ENCODE data around the gene ABHD17A.

ABHD17A gene

DNA sequence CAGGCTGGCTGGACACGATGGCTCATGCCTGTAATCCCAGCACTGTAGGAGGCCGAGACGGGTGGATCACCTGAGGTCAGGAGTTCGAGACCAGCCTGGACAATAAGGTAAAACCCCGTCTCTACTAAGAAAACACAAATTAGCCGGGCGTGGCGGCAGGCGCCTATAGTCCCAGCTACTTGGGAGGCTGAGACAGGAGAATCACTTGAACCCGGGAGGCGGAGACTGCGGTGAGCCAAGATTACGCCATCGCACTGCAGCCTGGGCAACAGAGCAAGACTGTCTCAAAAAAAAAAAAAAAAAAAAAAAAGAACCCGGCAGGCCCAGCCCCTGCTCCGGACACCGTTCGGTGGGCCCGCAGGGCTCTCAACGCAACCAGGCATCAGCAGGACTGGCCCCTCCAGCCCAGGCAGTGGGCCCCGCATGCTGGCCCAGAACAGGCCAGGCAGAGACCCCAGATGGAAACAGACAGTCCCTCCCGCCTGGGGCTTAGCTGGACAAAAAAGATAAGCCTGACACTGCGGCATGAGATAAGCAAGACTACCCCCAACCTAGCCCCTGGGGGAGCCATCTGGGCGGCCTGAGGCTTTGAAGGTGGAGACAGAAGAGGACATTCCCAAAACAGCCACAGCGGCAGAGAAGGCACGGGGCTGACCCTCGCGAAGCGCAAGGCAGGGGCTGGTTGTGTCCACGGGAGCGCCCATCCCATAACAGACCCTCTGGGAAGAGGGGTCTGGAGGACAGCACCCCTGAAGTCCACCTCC lies 48.7 kb downstream of the ABHD17A start:
- no peak for DNase-seq

DNA sequence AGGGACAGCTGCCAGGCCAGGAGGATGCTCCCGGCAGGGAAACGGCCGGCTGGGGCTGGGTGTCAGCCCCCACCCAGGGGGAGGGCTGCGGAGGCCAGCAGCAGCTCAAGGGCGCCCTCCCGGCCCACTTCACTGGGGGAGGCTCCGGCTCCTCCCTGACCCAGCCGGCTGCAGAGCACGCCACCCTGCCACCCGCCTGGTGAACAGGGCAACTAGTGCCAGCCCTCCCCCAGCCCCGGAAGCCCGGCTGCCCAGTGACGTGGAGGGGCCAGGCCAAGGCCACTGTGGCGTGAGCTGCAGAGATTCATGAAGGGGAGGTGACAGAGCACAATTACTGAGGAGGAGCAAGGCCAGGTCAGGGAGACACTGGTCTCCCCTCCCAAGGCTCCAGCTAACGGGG lies 51.8 kb downstream of the ABHD17A start:
- no peak for DNase-seq

DNA sequence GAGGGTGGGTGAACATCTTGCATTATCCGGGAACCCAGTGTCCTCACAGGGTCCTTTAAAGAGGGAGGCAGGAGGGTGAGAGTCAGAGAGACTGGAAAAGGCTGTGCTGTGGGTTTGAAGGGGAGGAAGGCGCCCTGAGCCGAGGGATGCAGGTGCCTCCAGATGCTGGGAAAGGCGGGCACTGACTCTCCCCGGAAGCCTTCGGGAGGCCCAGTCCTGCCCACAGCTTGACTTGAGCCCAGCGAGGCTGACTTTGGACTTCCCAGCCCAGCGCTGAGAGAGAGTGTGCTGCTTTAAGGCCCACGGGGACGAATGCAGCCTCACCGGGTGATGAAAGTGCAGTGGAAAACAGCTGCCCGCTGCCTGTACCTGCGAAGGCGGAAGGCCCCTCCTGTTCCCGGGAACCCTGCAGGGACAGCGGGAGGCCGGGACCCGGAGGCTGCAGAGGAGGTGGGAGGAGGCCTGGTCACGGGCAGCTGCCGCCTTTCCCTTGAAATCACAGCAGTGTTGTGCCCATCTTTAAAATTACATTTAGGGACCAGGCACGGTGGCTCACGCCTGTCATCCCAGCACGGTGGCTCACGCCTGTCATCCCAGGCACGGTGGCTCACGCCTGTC lies 53.1 kb downstream of the ABHD17A start:
- DNase-seq = no peak

DNA sequence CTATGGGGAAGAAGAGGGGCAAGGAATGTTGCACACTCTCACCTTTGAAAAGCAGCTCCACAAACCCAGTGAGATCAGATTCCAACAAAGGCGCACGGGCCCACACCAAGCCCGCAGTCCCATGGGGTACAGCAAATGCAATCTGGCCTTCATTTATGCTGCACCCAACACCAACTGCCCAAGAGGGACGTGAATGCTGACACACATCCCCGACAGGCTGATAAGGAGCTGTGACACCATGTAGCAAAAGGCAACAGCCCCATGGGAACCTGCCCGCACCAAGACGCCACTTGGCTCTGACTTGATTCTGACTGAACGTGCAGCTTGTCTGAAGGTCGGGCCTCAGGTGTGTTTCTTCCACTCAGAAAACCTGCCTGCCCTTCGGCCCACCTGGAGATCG lies 54.3 kb downstream of the ABHD17A start:
- no peak for DNase-seq

DNA sequence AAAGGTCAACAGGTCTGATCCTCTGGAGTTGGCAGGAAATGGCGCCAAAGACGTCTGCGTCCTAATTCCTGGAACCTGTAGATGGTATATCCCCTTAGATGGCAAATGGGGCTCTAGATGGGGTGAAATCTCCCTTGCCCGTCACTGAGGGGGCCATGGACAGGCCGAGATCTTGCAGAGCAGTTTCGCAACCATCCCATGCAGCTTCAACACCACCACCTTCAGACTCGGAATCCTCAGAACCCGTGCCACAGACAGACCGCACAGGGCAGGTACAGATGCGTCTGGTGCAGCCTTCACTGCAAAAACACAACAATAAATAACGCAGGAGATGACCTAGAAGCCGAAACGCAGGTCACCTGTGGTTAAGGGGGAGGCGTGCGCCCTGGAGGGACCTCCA lies 54.7 kb downstream of the ABHD17A start:
- no peak for DNase-seq

DNA sequence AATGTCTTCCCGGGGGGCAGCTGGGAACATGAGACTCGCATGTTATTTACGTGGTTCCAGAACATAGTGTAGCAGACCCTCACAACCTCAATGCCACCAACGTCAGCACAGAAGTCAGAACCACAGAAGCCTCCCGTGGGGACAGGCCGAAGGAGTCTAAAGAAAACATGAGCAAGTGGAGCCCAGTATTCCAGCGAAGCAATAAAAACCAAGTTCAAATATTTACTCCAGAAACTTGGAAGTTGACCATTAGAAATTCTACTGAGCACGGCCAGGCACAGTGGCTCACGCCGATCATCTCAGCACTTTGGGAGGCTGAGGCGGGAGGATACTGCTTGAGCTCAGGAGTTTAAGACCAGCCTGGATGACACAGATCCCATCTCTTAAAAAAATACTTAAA lies 55.3 kb downstream of the ABHD17A start:
- DNase-seq = no peak

DNA sequence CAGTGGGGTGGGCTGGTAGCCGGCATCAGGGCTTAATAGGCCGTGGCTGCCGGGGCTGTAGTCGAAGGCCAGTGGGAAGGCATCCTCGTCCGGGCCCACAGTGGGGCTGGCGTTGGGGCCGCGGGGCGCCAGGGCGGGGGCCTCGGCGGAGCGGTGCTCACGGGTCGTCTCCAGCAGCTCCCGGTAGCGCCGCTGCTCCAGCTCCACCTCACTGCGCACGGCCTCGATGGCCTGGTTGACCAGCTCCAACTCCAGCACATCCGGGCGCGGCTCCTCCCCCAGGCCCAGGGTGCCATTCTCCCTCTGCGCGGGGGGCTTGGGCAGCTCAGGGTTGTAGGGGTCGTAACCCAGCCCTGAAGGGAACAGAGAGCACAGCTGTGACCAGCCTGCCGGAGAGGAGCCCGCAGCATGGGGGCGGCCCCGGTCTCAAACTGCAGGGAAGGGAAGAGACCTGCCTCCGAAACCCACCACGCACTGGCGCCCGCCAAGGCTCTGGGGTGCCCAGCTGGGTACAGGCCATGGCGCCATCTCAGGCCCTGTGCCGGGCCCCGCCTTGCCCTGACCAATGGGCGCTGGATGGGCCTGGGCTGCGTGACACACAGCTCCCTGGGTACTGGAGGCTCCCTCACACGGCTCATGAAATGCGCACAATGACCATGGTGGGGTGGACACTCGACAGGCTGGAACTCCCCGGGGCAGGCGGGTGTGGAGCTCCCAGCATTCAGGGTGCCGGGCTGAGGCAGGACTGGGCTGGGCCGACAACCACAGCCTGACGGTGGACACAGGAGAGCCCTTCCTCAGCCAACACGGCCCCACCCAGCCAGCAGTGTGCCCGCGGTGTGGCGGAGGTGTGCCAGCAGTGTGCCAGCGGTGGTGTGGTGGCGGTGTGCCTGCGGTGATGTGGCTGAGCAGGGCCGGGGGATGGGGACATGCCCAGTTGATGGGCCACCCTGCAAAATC lies 56.7 kb downstream of the ABHD17A start:
- no peak for DNase-seq

DNA sequence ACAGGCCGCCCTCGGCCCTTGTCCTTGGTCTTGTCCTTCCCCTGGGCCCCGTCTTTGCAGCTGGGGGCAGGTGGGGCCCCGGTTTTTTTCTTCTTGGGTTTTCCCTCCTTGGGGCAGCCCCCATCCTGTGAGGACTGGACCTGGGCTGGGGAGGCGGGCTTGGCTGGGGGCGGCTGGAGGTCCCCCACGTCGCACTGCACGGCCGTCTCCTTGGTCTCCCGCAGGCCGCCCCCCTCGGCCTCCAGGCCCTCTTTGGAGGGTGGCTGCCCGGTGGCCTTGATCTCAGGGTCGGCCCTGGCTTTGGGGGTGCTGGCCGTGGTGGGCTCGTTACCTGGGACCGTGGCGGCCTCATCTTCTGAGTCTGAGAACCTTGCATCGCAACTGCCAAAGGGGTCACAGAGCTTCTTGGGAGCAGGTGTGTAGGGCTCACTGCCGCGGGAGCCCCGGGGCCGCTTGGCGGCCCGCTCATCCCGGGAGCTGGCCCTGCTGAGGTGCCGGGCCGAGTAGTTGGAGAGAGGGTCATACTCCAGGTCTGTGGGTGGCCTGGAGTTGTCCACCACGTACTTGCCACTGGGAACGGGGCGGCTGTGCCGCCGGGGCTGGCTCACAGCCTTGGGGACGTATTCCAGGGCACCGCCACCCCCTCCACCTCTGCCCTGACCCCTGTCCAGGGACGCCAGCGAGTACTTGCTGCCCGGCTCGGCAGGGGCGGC lies 57.6 kb downstream of the ABHD17A start:
- no peak for DNase-seq

All from activated effector memory CD4-positive, alpha-beta T cell treated with Interleukin-2 at 50 U/mL for 16 hours (primary cell).